Thoracic aorta (tissue), 2 donors: ENCODE data around the gene PRXL2A. TPM values are rescaled to one million over a fixed set of nuclear protein-coding genes. Genes with fewer than 3 reads are reported as not detected.

ENCODE experiments used
- ATAC-seq: fragments of 150-250 bp; one replicate; pipeline ENCODE4 v1.8.0; 2017; ENCODE audit warnings: low read depth; ENCODE audit not compliant: insufficient number of reproducible peaks, low FRiP score
- DNase-seq: peaks from one replicate; pipeline ENCODE4 v3.0.0-alpha.2; 2020; ENCODE audit warnings: low spot score
- H3K27ac ChIP-seq, 2 donors: fragments of 200-600 bp; sonication (generic); 1 replicate in 1 of 2; 2 replicates in 1 of 2; pipeline ENCODE4 v1.5.1; 2016; ENCODE audit warnings: mild to moderate bottlenecking in 2 of 2, moderate library complexity in 2 of 2
- H3K27me3 ChIP-seq: fragments of 200-600 bp; sonication (generic); replicated peaks from 2 replicates; pipeline ENCODE4 v1.6.0; 2016; ENCODE audit warnings: mild to moderate bottlenecking; ENCODE audit not compliant: insufficient read depth
- H3K36me3 ChIP-seq: fragments of 200-600 bp; sonication (generic); one replicate; pipeline ENCODE4 v1.5.1; 2016
- H3K4me1 ChIP-seq, 2 donors: fragments of 200-600 bp; sonication (generic); 1 replicate in 1 of 2; 2 replicates in 1 of 2; pipeline versions ENCODE4 v1.5.1 to v1.6.0; 2016; ENCODE audit warnings: low read depth in 2 of 2, mild to moderate bottlenecking in 1 of 2; ENCODE audit not compliant: control insufficient read depth in 1 of 2
- H3K4me3 ChIP-seq: fragments of 200-600 bp; sonication (generic); 2 replicates; pipeline ENCODE4 v1.5.1; 2016; ENCODE audit warnings: mild to moderate bottlenecking
- H3K9me3 ChIP-seq: fragments of 200-600 bp; sonication (generic); 2 replicates; pipeline ENCODE4 v1.5.1; 2016
- total RNA-seq, 2 donors: library from RNA; depleted of rRNA; stranded (reverse); fragments of >200 nt; gene quantifications; one replicate each; pipeline versions ENCODE4 v1.1.0 to v1.2.3, GENCODE V29; 2016
- TF ChIP-seq, protein P1 (sequence below): fragments of 200-600 bp; sonication (generic); IDR thresholded peaks from one replicate; pipeline ENCODE4 v1.5.1; 2019; ENCODE audit warnings: antibody characterized with exemption

Gene PRXL2A
- total RNA-seq, 2 donors from 2014 or later = 23.5 to 24.1 TPM

DNA sequence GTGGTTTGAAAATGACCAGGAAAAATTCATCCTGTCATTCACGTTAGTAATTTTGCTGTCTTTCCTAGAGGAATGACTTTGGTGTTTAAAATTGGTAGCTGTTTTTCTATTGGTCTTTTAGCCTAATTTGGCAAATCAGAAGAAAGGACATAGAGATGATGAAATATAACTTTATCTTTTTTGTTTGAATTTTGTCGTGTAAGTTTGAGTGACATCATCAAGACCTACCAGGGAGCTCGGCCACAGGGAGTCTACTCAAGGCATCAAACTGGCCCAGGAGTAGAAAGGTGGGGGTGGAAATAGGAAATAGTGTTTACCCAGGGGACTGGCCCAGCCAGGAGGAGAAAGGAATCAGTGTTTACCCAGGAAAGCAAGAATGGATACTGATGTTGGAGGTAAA, 24.8 kb downstream of the PRXL2A start:
- Histone ChIP-seq H3K27ac (no peak overlapping the region), H3K9me3 (no peaks in the 10 kb centered on the region), H3K36me3 (peaks cover 2% of the 10 kb centered on the region), H3K27me3 (no peaks in the 10 kb centered on the region), H3K4me1 (no peaks in the 10 kb centered on the region), H3K4me3 (no peak overlapping the region)
- ATAC-seq (no peak), DNase-seq (no peak)
- TF ChIP-seq, protein P1, sequence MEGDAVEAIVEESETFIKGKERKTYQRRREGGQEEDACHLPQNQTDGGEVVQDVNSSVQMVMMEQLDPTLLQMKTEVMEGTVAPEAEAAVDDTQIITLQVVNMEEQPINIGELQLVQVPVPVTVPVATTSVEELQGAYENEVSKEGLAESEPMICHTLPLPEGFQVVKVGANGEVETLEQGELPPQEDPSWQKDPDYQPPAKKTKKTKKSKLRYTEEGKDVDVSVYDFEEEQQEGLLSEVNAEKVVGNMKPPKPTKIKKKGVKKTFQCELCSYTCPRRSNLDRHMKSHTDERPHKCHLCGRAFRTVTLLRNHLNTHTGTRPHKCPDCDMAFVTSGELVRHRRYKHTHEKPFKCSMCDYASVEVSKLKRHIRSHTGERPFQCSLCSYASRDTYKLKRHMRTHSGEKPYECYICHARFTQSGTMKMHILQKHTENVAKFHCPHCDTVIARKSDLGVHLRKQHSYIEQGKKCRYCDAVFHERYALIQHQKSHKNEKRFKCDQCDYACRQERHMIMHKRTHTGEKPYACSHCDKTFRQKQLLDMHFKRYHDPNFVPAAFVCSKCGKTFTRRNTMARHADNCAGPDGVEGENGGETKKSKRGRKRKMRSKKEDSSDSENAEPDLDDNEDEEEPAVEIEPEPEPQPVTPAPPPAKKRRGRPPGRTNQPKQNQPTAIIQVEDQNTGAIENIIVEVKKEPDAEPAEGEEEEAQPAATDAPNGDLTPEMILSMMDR = no peak

GRCh38 chr10:80436446-80437098, 28.2 kb downstream of the PRXL2A start:
- no peaks in the 10 kb centered on the region for H3K27me3 ChIP-seq
- H3K4me3 ChIP-seq = no peak overlapping the region
- H3K9me3 ChIP-seq = no peaks in the 10 kb centered on the region
- no peak for DNase-seq
- TF ChIP-seq, protein P1 = no peak
- H3K4me1 ChIP-seq = no peaks in the 10 kb centered on the region
- H3K36me3 ChIP-seq = no peaks in the 10 kb centered on the region
- ATAC-seq = no peak
- no peak overlapping the region for H3K27ac ChIP-seq

GRCh38 chr10:80437227-80437626, 28.9 kb downstream of the PRXL2A start:
- DNase-seq = no peak
- Histone ChIP-seq H3K4me3 (no peak overlapping the region), H3K36me3 (no peaks in the 10 kb centered on the region), H3K4me1 (no peaks in the 10 kb centered on the region), H3K27ac (no peak overlapping the region), H3K27me3 (no peaks in the 10 kb centered on the region), H3K9me3 (no peaks in the 10 kb centered on the region)
- TF ChIP-seq, protein P1 = no peak
- no peak for ATAC-seq

DNA sequence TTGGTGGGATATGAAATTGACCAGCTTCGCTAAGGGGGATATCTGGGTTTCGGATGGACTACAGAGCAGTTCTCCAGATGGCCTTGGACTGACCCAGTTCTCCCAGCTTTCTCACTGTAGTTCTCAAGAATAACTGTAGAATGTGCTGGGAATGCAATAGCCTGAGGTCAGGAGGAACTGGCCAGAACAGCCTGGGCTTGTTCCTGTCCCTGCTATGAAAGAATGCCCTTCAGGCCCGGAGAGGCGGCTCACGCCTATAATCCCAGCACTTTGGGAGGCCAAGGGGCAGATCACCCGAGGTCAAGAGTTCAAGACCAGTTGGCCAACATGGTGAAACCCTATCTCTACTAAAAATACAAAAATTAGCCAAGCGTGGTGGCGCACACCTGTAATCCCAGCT, 33.5 kb downstream of the PRXL2A start:
- TF ChIP-seq, protein P1 = no peak
- peaks cover 0 to 15% of the 10 kb centered on the region in 2 donors for H3K4me1 ChIP-seq
- H3K9me3 ChIP-seq = no peaks in the 10 kb centered on the region
- H3K27ac ChIP-seq = no peak overlapping the region
- H3K27me3 ChIP-seq = no peaks in the 10 kb centered on the region
- H3K4me3 ChIP-seq = no peak overlapping the region
- ATAC-seq (no peak), DNase-seq (no peak)
- no peaks in the 10 kb centered on the region for H3K36me3 ChIP-seq

DNA sequence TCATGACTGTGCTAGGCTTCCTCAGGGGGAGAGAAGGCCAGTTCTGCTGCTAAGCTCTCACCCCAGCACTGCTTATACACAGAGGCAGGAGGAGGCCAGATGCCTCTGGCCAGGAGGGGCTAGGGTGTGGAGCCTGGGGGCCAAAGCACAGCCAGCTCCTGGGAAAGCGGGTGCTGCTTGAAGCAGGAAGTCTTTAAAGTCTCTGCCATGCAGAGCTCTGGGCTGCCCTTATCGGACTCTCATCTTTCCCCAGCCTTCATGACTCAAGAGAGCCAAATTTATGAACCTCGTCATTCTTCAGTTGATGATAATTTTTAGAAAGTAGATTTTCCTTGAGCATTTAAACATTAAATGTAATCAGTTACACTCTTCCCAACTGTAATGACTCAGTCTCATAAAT, 34.5 kb downstream of the PRXL2A start:
- TF ChIP-seq, protein P1 = no peak
- Histone ChIP-seq H3K4me1 (peaks cover 0 to 15% of the 10 kb centered on the region in 2 donors), H3K4me3 (no peak overlapping the region), H3K36me3 (no peaks in the 10 kb centered on the region), H3K27ac (no peak overlapping the region), H3K9me3 (no peaks in the 10 kb centered on the region), H3K27me3 (no peaks in the 10 kb centered on the region)
- ATAC-seq (no peak), DNase-seq (no peak)
